SK-N-SH (cell line): Measurements from ENCODE around the gene ZSWIM1. TPM values are rescaled to one million over a fixed set of nuclear protein-coding genes. Genes with fewer than 3 reads are reported as not detected.

Experiments used
- CTCF ChIA-PET: fragments of 300-600, 350-600 bp; formaldehyde crosslinking; extraction: SDS; loops from one replicate; lab custom pipeline; 2021; lab: Yijun Ruan, JAX
- POLR2A ChIA-PET: fragments of 350-600 bp; sonication (Branson Sonifier 250); formaldehyde crosslinking; extraction: SDS; loops from one replicate; lab custom pipeline; 2020; ENCODE audit warnings: antibody characterized with exemption, inconsistent platforms; lab: Yijun Ruan, JAX
- DNase-seq: peaks from one replicate; pipeline ENCODE4 v3.0.0; 2012
- H2AFZ ChIP-seq: fragments of 200-600 bp; sonication (generic); 2 replicates; pipeline ENCODE4 v1.8.1; 2016; ENCODE audit warnings: antibody characterized with exemption, mild to moderate bottlenecking, low read depth
- H3F3A ChIP-seq: fragments of 200-600 bp; sonication (generic); replicated peaks from 2 replicates; pipeline ENCODE3; 2016; ENCODE audit warnings: antibody characterized with exemption, mild to moderate bottlenecking; ENCODE audit not compliant: insufficient read depth
- H3K27ac ChIP-seq, 2 experiments: fragments of 200-500 bp in 1 of 2; fragments of 200-600 bp in 1 of 2; sonication (Bioruptor generic) in 1 of 2; sonication (generic), shearing (Covaris generic) in 1 of 2; 2 replicates each; pipeline versions ENCODE4 v1.5.1 to v1.6.1; 2014 to 2016; ENCODE audit warnings: low read depth in 2 of 2, inconsistent platforms in 1 of 2, low read length in 1 of 2, mild to moderate bottlenecking in 1 of 2, mixed read lengths in 1 of 2
- H3K27me3 ChIP-seq: fragments of 200-600 bp; sonication (generic), shearing (Covaris generic); 2 replicates; pipeline ENCODE4 v1.6.1; 2016; ENCODE audit warnings: mixed run types; ENCODE audit not compliant: insufficient read depth
- H3K36me3 ChIP-seq, 2 experiments: fragments of 200-500 bp in 1 of 2; fragments of 200-600 bp in 1 of 2; sonication (Bioruptor generic) in 1 of 2; sonication (generic) in 1 of 2; replicated peaks in 1 of 2; 2 replicates each; pipeline versions ENCODE3 to v1.5.1; 2014 to 2016; ENCODE audit warnings: low read length in 1 of 2, mild to moderate bottlenecking in 1 of 2; ENCODE audit not compliant: insufficient read depth in 2 of 2, control insufficient read depth in 1 of 2
- H3K4me1 ChIP-seq, 2 experiments: fragments of 200-500 bp in 1 of 2; fragments of 200-600 bp in 1 of 2; sonication (Bioruptor generic) in 1 of 2; sonication (generic), shearing (Covaris generic) in 1 of 2; 2 replicates each; pipeline versions ENCODE4 v1.5.1 to v1.6.1; 2014 to 2016; ENCODE audit warnings: low read depth in 1 of 2, low read length in 1 of 2, mixed run types in 1 of 2; ENCODE audit not compliant: insufficient read depth in 2 of 2, control insufficient read depth in 1 of 2
- H3K4me2 ChIP-seq: fragments of 200-600 bp; sonication (generic), shearing (Covaris generic); 2 replicates; pipeline ENCODE4 v1.6.1; 2017; ENCODE audit warnings: mixed run types
- H3K4me3 ChIP-seq, 2 experiments: fragments of 200-500 bp in 1 of 2; fragments of 200-600 bp in 1 of 2; sonication (Bioruptor generic) in 1 of 2; sonication (generic), shearing (Covaris generic) in 1 of 2; 2 replicates each; pipeline versions ENCODE4 v1.5.1 to v1.8.1; 2014 to 2016; ENCODE audit warnings: low read depth in 2 of 2, inconsistent platforms in 1 of 2, low read length in 1 of 2, mild to moderate bottlenecking in 1 of 2, mixed read lengths in 1 of 2, moderate library complexity in 1 of 2
- H3K79me2 ChIP-seq: fragments of 200-600 bp; sonication (generic); 2 replicates; pipeline ENCODE4 v1.8.1; 2017; ENCODE audit warnings: mild to moderate bottlenecking; ENCODE audit not compliant: insufficient read depth
- H3K9ac ChIP-seq: fragments of 200-600 bp; sonication (generic); 2 replicates; pipeline ENCODE4 v1.6.1; 2017; ENCODE audit warnings: mixed run types
- H3K9me2 ChIP-seq: fragments of 200-600 bp; sonication (generic); 2 replicates; pipeline ENCODE4 v1.6.1; 2017; ENCODE audit warnings: mixed run types
- H3K9me3 ChIP-seq: fragments of 200-600 bp; sonication (generic); 2 replicates; pipeline ENCODE4 v1.6.1; 2017; ENCODE audit warnings: mixed run types, mild to moderate bottlenecking, moderate library complexity
- H4K20me1 ChIP-seq: fragments of 200-600 bp; sonication (generic); 2 replicates; pipeline ENCODE4 v1.6.1; 2017; ENCODE audit warnings: mild to moderate bottlenecking, mixed run types; ENCODE audit not compliant: insufficient read depth
- CHD2 ChIP-seq: fragments of 150-350 bp; IDR thresholded peaks from 2 replicates; pipeline ENCODE4 v1.6.1; 2018; ENCODE audit warnings: low read length; ENCODE audit not compliant: partially characterized antibody
- ELF1 ChIP-seq: IDR thresholded peaks from 2 replicates; pipeline ENCODE4 v1.4.0; 2012
- EP300 ChIP-seq, 2 experiments: IDR thresholded peaks; 2 replicates each; pipeline versions ENCODE4 v1.4.0 to v1.6.1; 2012; ENCODE audit warnings: borderline replicate concordance in 1 of 2, low read depth in 1 of 2, low read length in 1 of 2
- EZH2phosphoT487 ChIP-seq: fragments of 200-600 bp; sonication (generic); IDR thresholded peaks from 2 replicates; pipeline ENCODE4 v1.6.1; 2017; ENCODE audit warnings: low read depth, mixed run types, mild to moderate bottlenecking, antibody characterized with exemption, moderate library complexity, borderline replicate concordance
- FOSL2 ChIP-seq: IDR thresholded peaks from 2 replicates; pipeline ENCODE4 v1.4.0; 2012; ENCODE audit warnings: low read depth, mild to moderate bottlenecking, moderate library complexity, borderline replicate concordance
- GATA2 ChIP-seq: sonication (generic); formaldehyde crosslinking; IDR thresholded peaks from 2 replicates; pipeline ENCODE4 v1.5.0; 2020; ENCODE audit warnings: mild to moderate bottlenecking, missing genetic modification reagents
- IRF3 ChIP-seq: fragments of 150-350 bp; IDR thresholded peaks from 2 replicates; pipeline ENCODE4 v1.6.1; 2016; ENCODE audit warnings: mild to moderate bottlenecking, low read depth, low read length
- JUND ChIP-seq: IDR thresholded peaks from 2 replicates; pipeline ENCODE4 v1.4.0; 2012
- MXI1 ChIP-seq: IDR thresholded peaks from 2 replicates; pipeline ENCODE4 v1.6.1; 2012; ENCODE audit warnings: mild to moderate bottlenecking, low read depth, low read length, improper control_type of control experiment
- PBX3 ChIP-seq: IDR thresholded peaks from 2 replicates; pipeline ENCODE4; 2012
- RAD21 ChIP-seq: IDR thresholded peaks from 2 replicates; pipeline ENCODE4 v1.6.1; 2012; ENCODE audit warnings: mild to moderate bottlenecking, low read length
- RCOR1 ChIP-seq: fragments of 150-350 bp; IDR thresholded peaks from 2 replicates; pipeline ENCODE4 v1.6.1; 2017; ENCODE audit warnings: antibody characterized with exemption, low read length
- REST ChIP-seq: IDR thresholded peaks from 2 replicates; pipeline ENCODE4 v1.6.1; 2012; ENCODE audit warnings: mild to moderate bottlenecking, low read depth, low read length, moderate library complexity
- RXRA ChIP-seq: IDR thresholded peaks from 2 replicates; pipeline ENCODE4 v1.4.0; 2012; ENCODE audit warnings: low read depth, mild to moderate bottlenecking, borderline replicate concordance
- SMC3 ChIP-seq: IDR thresholded peaks from 2 replicates; pipeline ENCODE4 v1.6.1; 2012; ENCODE audit warnings: low read depth, low read length, improper control_type of control experiment
- TCF12 ChIP-seq: IDR thresholded peaks from 2 replicates; pipeline ENCODE4 v1.4.0; 2012
- TEAD4 ChIP-seq: IDR thresholded peaks from 2 replicates; pipeline ENCODE4 v1.4.0; 2012; ENCODE audit warnings: mild to moderate bottlenecking, borderline replicate concordance; ENCODE audit not compliant: insufficient read depth
- YY1 ChIP-seq: IDR thresholded peaks from 2 replicates; pipeline ENCODE4 v1.4.0; 2012; ENCODE audit warnings: low read depth, mild to moderate bottlenecking
- WGBS: methylation state at CpG from one replicate; pipeline ENCODE4 v1.1.6; 2017; ENCODE audit warnings: low lambda C conversion rate; 5-methylcytosine and 5-hydroxymethylcytosine counted together
- polyA plus RNA-seq, 3 experiments: library from polyadenylated mRNA; depleted of rRNA; stranded (reverse); fragments of >200 nt; gene quantifications; 2 replicates each; pipeline ENCODE4 v1.2.3, GENCODE V29; 2012
- TF ChIP-seq, protein P1 (sequence below): IDR thresholded peaks from 2 replicates; pipeline ENCODE4 v1.4.0; 2012; ENCODE audit warnings: low read depth, borderline replicate concordance

The ZSWIM1 gene
- polyA plus RNA-seq, 1 of the 3 experiments (the other 2 are of a cell fraction): 1.8 TPM

- TF ChIP-seq REST (no peak; the same call in 1 of the 2 replicates), MXI1 (peak; percentile 89; the same call in 1 of the 2 replicates), SMC3 (no peak), PBX3 (peak; percentile 100), FOSL2 (no peak), EZH2phosphoT487 (no peak)
Observed at GRCh38 chr20:45880988-45881788, at the start of gene ZSWIM1 (continued).

- Histone ChIP-seq H3K9ac (peak overlapping the region; percentile 72), H3K4me2 (peak overlapping the region; percentile 97), H2AFZ (peak overlapping the region; percentile 80), H3K27ac (peak overlapping the region in 1 of 2 experiments; percentile 86; a peak in 2 of 4 replicates), H4K20me1 (no peaks in the 10 kb centered on the region), H3K79me2 (peaks cover 23% of the 10 kb centered on the region; the same call in 1 of the 2 replicates), H3K9me2 (no peaks in the 10 kb centered on the region), H3K4me3 (no peak overlapping the region), H3K27me3 (no peaks in the 10 kb centered on the region), H3F3A (peaks cover 15% of the 10 kb centered on the region), H3K9me3 (no peaks in the 10 kb centered on the region), H3K36me3 (peaks cover 3 to 4% of the 10 kb centered on the region in 2 experiments), H3K4me1 (peaks cover 8 to 31% of the 10 kb centered on the region in 2 experiments; a peak in 3 of 4 replicates)
- DNase-seq: no peak
- CTCF ChIA-PET: interaction anchor here (1.2 to 1.6 kb wide), 2 partner anchors 8 to 33 kb away, joined by 5 to 8 read pairs; no protein-coding TSS in a partner anchor
- 96% methylated on average over 4 of the region's 4 CpGs for WGBS
- POLR2A ChIA-PET: interaction anchor here (0.9 to 1.4 kb wide), 2 partner anchors 20 to 41 kb away, joined by 4 read pairs; partner anchors contain the start of genes DNTTIP1, UBE2C and WFDC3
- TF ChIP-seq EP300 (IDR thresholded peaks at IDR 0.05; ENCODE audit: borderline replicate concordance in 1 of 2, low read depth in 1 of 2, low read length in 1 of 2) (no peak), MXI1 (no peak), YY1 (no peak), CHD2 (no peak), ELF1 (no peak), REST (no peak), TEAD4 (no peak), TCF12 (no peak), RXRA (no peak), RAD21 (no peak), IRF3 (no peak), JUND (no peak), RCOR1 (no peak), GATA2 (CRISPR knock-in tag) (no peak)
- TF ChIP-seq, protein P1, sequence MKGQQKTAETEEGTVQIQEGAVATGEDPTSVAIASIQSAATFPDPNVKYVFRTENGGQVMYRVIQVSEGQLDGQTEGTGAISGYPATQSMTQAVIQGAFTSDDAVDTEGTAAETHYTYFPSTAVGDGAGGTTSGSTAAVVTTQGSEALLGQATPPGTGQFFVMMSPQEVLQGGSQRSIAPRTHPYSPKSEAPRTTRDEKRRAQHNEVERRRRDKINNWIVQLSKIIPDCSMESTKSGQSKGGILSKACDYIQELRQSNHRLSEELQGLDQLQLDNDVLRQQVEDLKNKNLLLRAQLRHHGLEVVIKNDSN: no peak
Observed at GRCh38 chr20:45832619-45833018, 48.4 kb upstream of the ZSWIM1 start.
